ENCODE data around the gene PHC2.

GRCh38 chr1:33312413-33312749 lies 118.5 kb downstream of the PHC2 start:
- TF ChIP-seq CTCF (IDR thresholded peaks at IDR 0.05) (no peak), POLR2A (IDR thresholded peaks at IDR 0.05) (no peak)

All from lower leg skin (tissue), 3 donors.